GM23248 (cell line): ENCODE measurements around the gene EPN2. TPM values are rescaled to one million over a fixed set of nuclear protein-coding genes. Genes with fewer than 3 reads are reported as not detected.

Source experiments
- DNase-seq: peaks from one replicate; pipeline ENCODE4 v3.0.0-alpha.2; 2015
- H2AFZ ChIP-seq: fragments of 200-600 bp; sonication (generic); 2 replicates; pipeline ENCODE4 v1.6.1; 2016; ENCODE audit warnings: antibody characterized with exemption
- H3F3A ChIP-seq: fragments of 200-600 bp; sonication (generic); 2 replicates; pipeline ENCODE4 v1.6.1; 2016; ENCODE audit warnings: mild to moderate bottlenecking, antibody characterized with exemption, mixed run types; ENCODE audit not compliant: insufficient read depth
- H3K27ac ChIP-seq: fragments of 200-600 bp; sonication (generic); 2 replicates; pipeline ENCODE4 v1.5.1; 2016; ENCODE audit warnings: mild to moderate bottlenecking
- H3K27me3 ChIP-seq: fragments of 200-600 bp; sonication (generic); replicated peaks from 2 replicates; pipeline ENCODE4 v1.6.1; 2016; ENCODE audit warnings: mild to moderate bottlenecking; ENCODE audit not compliant: insufficient read depth
- H3K36me3 ChIP-seq: fragments of 200-600 bp; sonication (generic); 2 replicates; pipeline ENCODE4 v1.6.1; 2016; ENCODE audit warnings: low read depth, mild to moderate bottlenecking
- H3K4me1 ChIP-seq: fragments of 200-600 bp; sonication (generic); 2 replicates; pipeline ENCODE4 v1.6.1; 2016; ENCODE audit warnings: mild to moderate bottlenecking; ENCODE audit not compliant: insufficient read depth
- H3K4me2 ChIP-seq: fragments of 200-600 bp; sonication (generic); one replicate; pipeline ENCODE4 v1.6.1; 2016; ENCODE audit warnings: mild to moderate bottlenecking; ENCODE audit not compliant: unreplicated experiment
- H3K4me3 ChIP-seq: fragments of 200-600 bp; sonication (generic); 2 replicates; pipeline ENCODE4 v1.5.1; 2016; ENCODE audit warnings: mild to moderate bottlenecking
- H3K79me2 ChIP-seq: fragments of 200-600 bp; sonication (generic); 2 replicates; pipeline ENCODE4 v1.6.1; 2016; ENCODE audit warnings: mild to moderate bottlenecking; ENCODE audit not compliant: insufficient read depth
- H3K9ac ChIP-seq: fragments of 200-600 bp; sonication (generic); 2 replicates; pipeline ENCODE4 v1.6.1; 2016; ENCODE audit warnings: mild to moderate bottlenecking
- H3K9me2 ChIP-seq: fragments of 200-600 bp; sonication (generic); 2 replicates; pipeline ENCODE4 v1.6.1; 2016; ENCODE audit warnings: mixed run types, mild to moderate bottlenecking, moderate library complexity; ENCODE audit not compliant: insufficient read depth
- H3K9me3 ChIP-seq: fragments of 200-600 bp; sonication (generic); one replicate; pipeline ENCODE4 v1.6.1; 2017; ENCODE audit warnings: low read depth
- H4K20me1 ChIP-seq: fragments of 200-600 bp; sonication (generic); 2 replicates; pipeline ENCODE4 v1.6.0; 2016; ENCODE audit not compliant: insufficient read depth
- EZH2 ChIP-seq: fragments of 200-600 bp; sonication (generic); IDR thresholded peaks from 2 replicates; pipeline ENCODE4 v1.6.1; 2018; ENCODE audit warnings: antibody characterized with exemption, mild to moderate bottlenecking; ENCODE audit not compliant: insufficient read depth, poor library complexity, severe bottlenecking
- EZH2phosphoT487 ChIP-seq: fragments of 200-600 bp; sonication (generic); IDR thresholded peaks from 2 replicates; pipeline ENCODE4 v1.6.1; 2018; ENCODE audit warnings: antibody characterized with exemption, moderate library complexity, mild to moderate bottlenecking, low read depth; ENCODE audit not compliant: insufficient read depth
- WGBS, 2 experiments: methylation state at CpG; one replicate each; pipeline ENCODE4 v1.1.6; 2015 to 2017; ENCODE audit warnings: low lambda C conversion rate in 2 of 2, low coverage in 1 of 2; ENCODE audit errors: missing lambda C conversion rate in 2 of 2; 5-methylcytosine and 5-hydroxymethylcytosine counted together
- in situ Hi-C: fragments of 300-500 bp; cut with MboI; formaldehyde crosslinking; loops from 2 replicates; pipeline ENCODE4 v1.15.0; 2020
- polyA plus RNA-seq: library from polyadenylated mRNA; unstranded; fragments of >200 nt; fragmentation: Nextera tagmentation; extraction: Ambion mirVana; gene quantifications from 2 replicates; pipeline ENCODE4 v1.2.1, GENCODE V29; 2016
- total RNA-seq: library from RNA; depleted of rRNA; stranded (reverse); fragments of >200 nt; shearing (Covaris generic); gene quantifications from 2 replicates; pipeline ENCODE4 v1.2.3, GENCODE V29; 2014

EPN2 gene
- total and polyA plus RNA-seq, 2 experiments from 2014 or later, result 25.3 to 54.0 TPM

GRCh38 chr17:19377602-19378415 is 140.6 kb downstream of the EPN2 start:
- Histone ChIP-seq H3K4me1 (peaks cover 14% of the 10 kb centered on the region), H3K9me3 (no peaks in the 10 kb centered on the region), H3K9ac (peak overlapping the region; percentile 89), H4K20me1 (no peaks in the 10 kb centered on the region), H3K4me3 (peak overlapping the region; percentile 94), H3K79me2 (peaks cover 55% of the 10 kb centered on the region), H3F3A (peaks cover 22% of the 10 kb centered on the region), H3K36me3 (peaks cover 16% of the 10 kb centered on the region; the same call in 1 of the 2 replicates), H3K4me2 (peak overlapping the region; percentile 95), H3K27me3 (no peaks in the 10 kb centered on the region), H2AFZ (peak overlapping the region; percentile 94), H3K9me2 (no peaks in the 10 kb centered on the region), H3K27ac (peak overlapping the region; percentile 94)
- in situ Hi-C loops, result no loop called here
- WGBS, 2 experiments, result 1 to 2% methylated on average over 65 of the region's 67 CpGs
- DNase-seq, result peak; percentile 99
- TF ChIP-seq EZH2phosphoT487, result no peak

- Histone ChIP-seq H3K27me3 (no peaks in the 10 kb centered on the region), H3K9ac (peak within 1 kb of the TSS; percentile 89), H4K20me1 (no peaks in the 10 kb centered on the region), H3F3A (peaks cover 28% of the 10 kb centered on the region), H2AFZ (peak within 1 kb of the TSS; percentile 94), H3K79me2 (peaks cover 58% of the 10 kb centered on the region), H3K9me3 (no peaks in the 10 kb centered on the region), H3K4me3 (peak within 1 kb of the TSS; percentile 94), H3K36me3 (peaks cover 20% of the 10 kb centered on the region; the same call in 1 of the 2 replicates), H3K27ac (peak within 1 kb of the TSS; percentile 94), H3K9me2 (no peaks in the 10 kb centered on the region), H3K4me2 (peak within 1 kb of the TSS; percentile 95), H3K4me1 (peaks cover 15% of the 10 kb centered on the region)
- peak; percentile 48 for DNase-seq
- TF ChIP-seq EZH2phosphoT487 (no peak), EZH2 (no peak)
- in situ Hi-C loops, result no loop called here
- 1 to 2% methylated on average over 39 to 66 of the region's 69 CpGs for WGBS, 2 experiments
Observed at GRCh38 chr17:19378416-19379360, 141.5 kb downstream of the EPN2 start, which contains the start of gene MAPK7. TSS of gene MAPK7 (plus strand) at chr17:19378498. CDS start at chr17:19378901, 403 bp downstream.

- Histone ChIP-seq H3K79me2 (peaks cover 58% of the 10 kb centered on the region), H3K9ac (peak overlapping the region; percentile 81), H3K4me1 (peaks cover 23% of the 10 kb centered on the region), H3K36me3 (peaks cover 20% of the 10 kb centered on the region; the same call in 1 of the 2 replicates), H3K27ac (peak overlapping the region; percentile 44; the same call in 1 of the 2 replicates), H3K4me3 (peak overlapping the region; percentile 94), H3K27me3 (no peaks in the 10 kb centered on the region), H3K4me2 (peak overlapping the region; percentile 86), H3F3A (peaks cover 26% of the 10 kb centered on the region), H2AFZ (0 out of 2 replicates have a peak overlapping the region, but pooled peaks have one; percentile 59), H3K9me3 (no peaks in the 10 kb centered on the region), H3K9me2 (no peaks in the 10 kb centered on the region), H4K20me1 (no peaks in the 10 kb centered on the region)
- WGBS, 2 experiments, result 59 to 61% methylated on average over 13 of the region's 13 CpGs
- TF ChIP-seq EZH2 (no peak), EZH2phosphoT487 (no peak)
- no peak for DNase-seq
- in situ Hi-C loops, result no loop called here
Observed at GRCh38 chr17:19379361-19380065, 142.3 kb downstream of the EPN2 start.
